Gastroesophageal sphincter (tissue), 4 donors: ENCODE results near the gene HIVEP3. TPM values are rescaled to one million over a fixed set of nuclear protein-coding genes. Genes with fewer than 3 reads are reported as not detected.

ENCODE experiments used
- ATAC-seq: fragments of 150-250 bp; one replicate; pipeline ENCODE4 v1.9.1; 2016; ENCODE audit warnings: mild to moderate bottlenecking, moderate library complexity
- H3K27ac ChIP-seq, 4 donors: fragments of 200-600 bp; sonication (generic) in 3 of 4; 1 replicate in 3 of 4; 2 replicates in 1 of 4; pipeline ENCODE4 v1.5.1; 2016 to 2019
- H3K27me3 ChIP-seq: fragments of 200-600 bp; sonication (generic); one replicate; pipeline ENCODE4 v1.5.1; 2019
- H3K36me3 ChIP-seq, 2 donors: fragments of 200-600 bp; sonication (generic); one replicate each; pipeline ENCODE4 v1.5.1; 2019; ENCODE audit warnings: control low read depth in 1 of 2
- H3K4me1 ChIP-seq, 3 donors: fragments of 200-600 bp; sonication (generic); 1 replicate in 2 of 3; 2 replicates in 1 of 3; pipeline ENCODE4 v1.5.1; 2016 to 2019; ENCODE audit warnings: control low read depth in 2 of 3
- H3K4me3 ChIP-seq, 2 donors: fragments of 200-600 bp; sonication (generic); one replicate each; pipeline ENCODE4 v1.5.1; 2019; ENCODE audit warnings: mild to moderate bottlenecking in 1 of 2, moderate library complexity in 1 of 2
- H3K9me3 ChIP-seq, 3 donors: fragments of 200-600 bp; sonication (generic); one replicate each; pipeline ENCODE4 v1.5.1; 2017 to 2019; ENCODE audit warnings: control low read depth in 2 of 3
- EP300 ChIP-seq: sonication (generic); formaldehyde crosslinking; IDR thresholded peaks from one replicate; pipeline ENCODE4 v1.6.1; 2017; ENCODE audit warnings: antibody characterized with exemption, mild to moderate bottlenecking
- POLR2A ChIP-seq, 2 donors: fragments of 450-650 bp; IDR thresholded peaks; one replicate each; pipeline ENCODE4 v1.6.1; 2017; ENCODE audit warnings: antibody characterized with exemption in 2 of 2, mild to moderate bottlenecking in 2 of 2, moderate library complexity in 1 of 2
- POLR2AphosphoS5 ChIP-seq: sonication (generic); formaldehyde crosslinking; IDR thresholded peaks from one replicate; pipeline ENCODE4 v1.6.1; 2017; ENCODE audit warnings: antibody characterized with exemption
- WGBS, 2 donors: methylation state at CpG; one replicate each; pipeline ENCODE4 v1.1.5; 2018; ENCODE audit warnings: low coverage in 1 of 2; 5-methylcytosine and 5-hydroxymethylcytosine counted together
- total RNA-seq, 4 donors: library from RNA; depleted of rRNA; stranded (reverse); fragments of >200 nt; gene quantifications; one replicate each; pipeline ENCODE4 v1.1.0, GENCODE V29; 2016
- TF ChIP-seq, protein P1 (sequence below), 4 experiments: fragments of 200-600 bp in 2 of 4; fragments of 450-650 bp in 2 of 4; sonication (generic) in 1 of 4; IDR thresholded peaks; one replicate each; pipeline ENCODE4 v1.5.1; 2017 to 2019; ENCODE audit warnings: antibody characterized with exemption in 4 of 4, mild to moderate bottlenecking in 2 of 4, moderate library complexity in 2 of 4

HIVEP3 gene
- total RNA-seq, 4 donors from 2014 or later: 1.9 to 3.8 (median 2.8) TPM

DNA sequence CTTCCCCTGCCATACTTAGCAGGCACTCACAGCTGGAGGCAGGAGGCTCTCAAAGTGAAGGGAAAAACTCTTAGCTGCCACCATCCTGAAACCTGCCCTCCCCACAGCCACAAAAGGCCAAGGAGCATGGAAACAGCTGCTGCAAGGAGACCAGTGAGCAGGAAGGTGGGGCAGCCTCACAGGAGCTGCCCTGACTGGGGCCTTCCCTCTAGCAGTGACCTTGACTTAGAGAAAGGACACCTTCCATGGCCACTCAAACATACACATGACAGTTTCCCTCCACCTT is 126.3 kb downstream of the HIVEP3 start:
- no peak for TF ChIP-seq POLR2A (IDR thresholded peaks at IDR 0.05)
- TF ChIP-seq POLR2AphosphoS5: no peak
- TF ChIP-seq EP300: no peak
- TF ChIP-seq, protein P1, sequence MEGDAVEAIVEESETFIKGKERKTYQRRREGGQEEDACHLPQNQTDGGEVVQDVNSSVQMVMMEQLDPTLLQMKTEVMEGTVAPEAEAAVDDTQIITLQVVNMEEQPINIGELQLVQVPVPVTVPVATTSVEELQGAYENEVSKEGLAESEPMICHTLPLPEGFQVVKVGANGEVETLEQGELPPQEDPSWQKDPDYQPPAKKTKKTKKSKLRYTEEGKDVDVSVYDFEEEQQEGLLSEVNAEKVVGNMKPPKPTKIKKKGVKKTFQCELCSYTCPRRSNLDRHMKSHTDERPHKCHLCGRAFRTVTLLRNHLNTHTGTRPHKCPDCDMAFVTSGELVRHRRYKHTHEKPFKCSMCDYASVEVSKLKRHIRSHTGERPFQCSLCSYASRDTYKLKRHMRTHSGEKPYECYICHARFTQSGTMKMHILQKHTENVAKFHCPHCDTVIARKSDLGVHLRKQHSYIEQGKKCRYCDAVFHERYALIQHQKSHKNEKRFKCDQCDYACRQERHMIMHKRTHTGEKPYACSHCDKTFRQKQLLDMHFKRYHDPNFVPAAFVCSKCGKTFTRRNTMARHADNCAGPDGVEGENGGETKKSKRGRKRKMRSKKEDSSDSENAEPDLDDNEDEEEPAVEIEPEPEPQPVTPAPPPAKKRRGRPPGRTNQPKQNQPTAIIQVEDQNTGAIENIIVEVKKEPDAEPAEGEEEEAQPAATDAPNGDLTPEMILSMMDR (IDR thresholded peaks at IDR 0.05): no peak
- Histone ChIP-seq H3K4me1 (no peaks in the 10 kb centered on the region), H3K36me3 (no peaks in the 10 kb centered on the region), H3K4me3 (no peak overlapping the region), H3K27ac (no peak overlapping the region), H3K9me3 (no peaks in the 10 kb centered on the region), H3K27me3 (no peaks in the 10 kb centered on the region)
- ATAC-seq: no peak

- Histone ChIP-seq H3K27ac (no peak overlapping the region), H3K4me3 (no peak overlapping the region), H3K9me3 (no peaks in the 10 kb centered on the region), H3K36me3 (no peaks in the 10 kb centered on the region), H3K27me3 (no peaks in the 10 kb centered on the region), H3K4me1 (no peaks in the 10 kb centered on the region)
- 75 to 82% methylated on average over 4 of the region's 5 CpGs for WGBS, 2 donors
- no peak for ATAC-seq
- TF ChIP-seq POLR2AphosphoS5 (no peak), POLR2A (IDR thresholded peaks at IDR 0.05) (no peak), EP300 (no peak)
- TF ChIP-seq, protein P1 (IDR thresholded peaks at IDR 0.05): no peak
These were observed 126.8 kb downstream of the HIVEP3 start for GRCh38 chr1:41791667-41792484.

DNA sequence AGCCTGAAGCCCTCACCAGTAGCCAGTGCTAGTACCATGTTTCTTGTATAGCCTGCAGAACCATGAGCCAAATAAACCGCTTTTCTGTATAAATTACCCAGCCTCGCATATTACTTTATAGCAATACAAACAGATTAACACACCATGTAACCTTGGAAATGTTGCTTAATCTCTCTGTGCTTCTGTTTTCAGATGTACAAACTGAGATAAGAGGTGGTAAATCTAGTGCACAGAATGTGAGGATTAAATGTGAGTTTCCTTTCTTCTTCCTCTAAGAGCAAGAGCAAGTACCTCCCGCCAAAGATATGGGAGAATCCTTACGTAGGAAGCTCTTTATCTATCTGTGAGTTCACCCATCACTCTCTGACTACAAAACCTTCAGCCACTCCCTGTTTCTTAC is 128.4 kb downstream of the HIVEP3 start:
- no peak for TF ChIP-seq POLR2AphosphoS5
- TF ChIP-seq, protein P1 (IDR thresholded peaks at IDR 0.05): no peak
- no peak for TF ChIP-seq POLR2A (IDR thresholded peaks at IDR 0.05)
- no peak for TF ChIP-seq EP300
- H3K36me3 ChIP-seq: no peaks in the 10 kb centered on the region
- no peak for ATAC-seq
- H3K4me1 ChIP-seq: no peaks in the 10 kb centered on the region
- no peak overlapping the region for H3K27ac ChIP-seq
- no peaks in the 10 kb centered on the region for H3K27me3 ChIP-seq
- H3K9me3 ChIP-seq: no peaks in the 10 kb centered on the region
- WGBS, 2 donors: 69 to 100% methylated on average over 2 to 4 of the region's 4 CpGs
- no peak overlapping the region for H3K4me3 ChIP-seq

GRCh38 chr1:41789661-41790330 is 128.9 kb downstream of the HIVEP3 start:
- Histone ChIP-seq H3K36me3 (no peaks in the 10 kb centered on the region), H3K27ac (no peak overlapping the region), H3K4me1 (no peaks in the 10 kb centered on the region), H3K27me3 (no peaks in the 10 kb centered on the region), H3K4me3 (no peak overlapping the region), H3K9me3 (no peaks in the 10 kb centered on the region)
- no peak for ATAC-seq
- 86 to 88% methylated on average over 3 of the region's 3 CpGs for WGBS, 2 donors
- TF ChIP-seq POLR2AphosphoS5 (no peak), POLR2A (IDR thresholded peaks at IDR 0.05) (no peak), EP300 (no peak)
- TF ChIP-seq, protein P1 (IDR thresholded peaks at IDR 0.05): no peak

DNA sequence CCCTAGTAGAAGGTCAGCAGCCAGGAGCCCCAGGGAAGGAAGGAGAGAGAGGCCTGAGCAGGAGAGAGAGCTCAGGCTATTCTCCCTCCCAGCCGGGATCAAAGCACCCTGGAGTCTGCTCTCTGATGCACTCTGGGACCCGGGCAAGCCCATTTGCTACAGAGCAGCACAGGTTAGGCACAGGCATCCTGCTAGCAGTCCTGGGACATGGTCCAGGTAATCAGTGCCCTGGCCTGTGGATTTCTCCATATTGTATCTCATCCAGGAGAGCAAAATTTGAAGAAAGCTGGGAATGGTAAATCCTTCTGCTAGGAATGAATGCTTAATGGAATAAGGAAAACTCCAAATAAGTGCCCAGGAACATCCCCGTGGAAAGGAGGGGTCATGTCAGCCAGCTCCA is 130.3 kb downstream of the HIVEP3 start:
- 60 to 100% methylated on average over 1 to 3 of the region's 3 CpGs for WGBS, 2 donors
- Histone ChIP-seq H3K36me3 (no peaks in the 10 kb centered on the region), H3K9me3 (no peaks in the 10 kb centered on the region), H3K27me3 (no peaks in the 10 kb centered on the region), H3K4me1 (no peaks in the 10 kb centered on the region), H3K27ac (no peak overlapping the region), H3K4me3 (no peak overlapping the region)
- TF ChIP-seq POLR2A (IDR thresholded peaks at IDR 0.05): no peak
- TF ChIP-seq POLR2AphosphoS5: no peak
- TF ChIP-seq, protein P1 (IDR thresholded peaks at IDR 0.05): no peak
- TF ChIP-seq EP300: no peak
- ATAC-seq: no peak
